Measurements from ENCODE around the gene ADARB2. TPM values are rescaled to one million over a fixed set of nuclear protein-coding genes. Genes with fewer than 3 reads are reported as not detected.

Gene ADARB2
- total RNA-seq, 1 donor from 2014 or later, result 0.80 TPM

DNA sequence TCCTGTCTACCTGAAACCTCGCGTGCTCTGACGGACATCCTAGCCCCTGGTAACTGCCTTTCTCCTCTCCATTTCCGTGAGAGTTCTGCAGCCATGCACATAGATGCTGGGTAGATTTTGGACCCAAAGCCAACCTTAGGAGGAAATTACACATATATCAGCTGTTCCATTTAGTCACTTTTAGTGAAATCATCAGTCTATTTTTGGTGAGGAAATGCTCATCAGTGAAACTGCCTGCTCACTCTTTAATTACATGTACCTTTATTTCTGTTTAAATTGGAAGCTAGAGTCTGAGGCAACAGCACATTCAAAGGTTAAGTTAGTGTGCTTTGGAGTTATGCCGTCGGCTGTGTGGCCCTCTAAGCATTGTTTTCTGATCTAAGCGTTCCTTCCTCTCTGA, 449.8 kb downstream of the ADARB2 start:
- DNase-seq (no peak), ATAC-seq (no peak)
- Histone ChIP-seq H3K27me3 (ENCODE audit: low read depth) (peaks cover 2% of the 10 kb centered on the region), H3K27ac (no peak overlapping the region), H3K4me1 (no peaks in the 10 kb centered on the region), H3K4me3 (no peak overlapping the region), H3K9me3 (no peaks in the 10 kb centered on the region), H3K36me3 (no peaks in the 10 kb centered on the region)
- intact Hi-C loops (cut with DNase I), result no loop called here
- TF ChIP-seq, protein P1, sequence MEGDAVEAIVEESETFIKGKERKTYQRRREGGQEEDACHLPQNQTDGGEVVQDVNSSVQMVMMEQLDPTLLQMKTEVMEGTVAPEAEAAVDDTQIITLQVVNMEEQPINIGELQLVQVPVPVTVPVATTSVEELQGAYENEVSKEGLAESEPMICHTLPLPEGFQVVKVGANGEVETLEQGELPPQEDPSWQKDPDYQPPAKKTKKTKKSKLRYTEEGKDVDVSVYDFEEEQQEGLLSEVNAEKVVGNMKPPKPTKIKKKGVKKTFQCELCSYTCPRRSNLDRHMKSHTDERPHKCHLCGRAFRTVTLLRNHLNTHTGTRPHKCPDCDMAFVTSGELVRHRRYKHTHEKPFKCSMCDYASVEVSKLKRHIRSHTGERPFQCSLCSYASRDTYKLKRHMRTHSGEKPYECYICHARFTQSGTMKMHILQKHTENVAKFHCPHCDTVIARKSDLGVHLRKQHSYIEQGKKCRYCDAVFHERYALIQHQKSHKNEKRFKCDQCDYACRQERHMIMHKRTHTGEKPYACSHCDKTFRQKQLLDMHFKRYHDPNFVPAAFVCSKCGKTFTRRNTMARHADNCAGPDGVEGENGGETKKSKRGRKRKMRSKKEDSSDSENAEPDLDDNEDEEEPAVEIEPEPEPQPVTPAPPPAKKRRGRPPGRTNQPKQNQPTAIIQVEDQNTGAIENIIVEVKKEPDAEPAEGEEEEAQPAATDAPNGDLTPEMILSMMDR (IDR thresholded peaks at IDR 0.05), result no peak

GRCh38 chr10:1284076-1284475, 453.2 kb downstream of the ADARB2 start:
- H3K36me3 ChIP-seq, result no peaks in the 10 kb centered on the region
- no peaks in the 10 kb centered on the region for H3K9me3 ChIP-seq
- DNase-seq (no peak), ATAC-seq (no peak)
- intact Hi-C loops (cut with DNase I), result no loop called here
- no peak overlapping the region for H3K4me3 ChIP-seq
- TF ChIP-seq, protein P1 (IDR thresholded peaks at IDR 0.05), result no peak
- H3K27ac ChIP-seq, result no peak overlapping the region
- H3K4me1 ChIP-seq, result no peaks in the 10 kb centered on the region
- H3K27me3 ChIP-seq (ENCODE audit: low read depth), result peaks cover 3% of the 10 kb centered on the region

DNA sequence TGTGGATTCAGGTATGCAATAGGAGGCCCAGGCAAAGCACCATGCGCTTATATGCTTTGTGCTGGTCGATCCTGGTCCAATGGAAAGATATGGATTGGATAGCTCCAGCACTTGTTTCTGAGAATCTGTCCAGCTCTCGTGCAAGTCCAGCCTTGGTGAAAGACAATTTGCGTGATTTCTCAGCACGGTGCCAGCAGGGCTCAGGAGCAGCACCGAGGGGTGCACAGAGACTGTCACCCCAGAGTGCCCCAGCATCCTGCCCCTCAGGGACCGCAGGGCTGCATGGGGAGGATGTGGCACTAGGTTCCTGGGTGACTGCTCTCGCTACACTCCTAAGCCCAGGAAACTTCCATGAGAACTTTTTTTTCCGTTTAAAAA, 455.9 kb downstream of the ADARB2 start:
- H3K4me3 ChIP-seq, result no peak overlapping the region
- no peak for ATAC-seq
- no peaks in the 10 kb centered on the region for H3K9me3 ChIP-seq
- no peaks in the 10 kb centered on the region for H3K36me3 ChIP-seq
- TF ChIP-seq, protein P1 (IDR thresholded peaks at IDR 0.05), result no peak
- DNase-seq, result no peak
- H3K27ac ChIP-seq, result no peak overlapping the region
- H3K27me3 ChIP-seq (ENCODE audit: low read depth), result peaks cover 3% of the 10 kb centered on the region
- no peaks in the 10 kb centered on the region for H3K4me1 ChIP-seq
- intact Hi-C loops (cut with DNase I), result no loop called here

DNA sequence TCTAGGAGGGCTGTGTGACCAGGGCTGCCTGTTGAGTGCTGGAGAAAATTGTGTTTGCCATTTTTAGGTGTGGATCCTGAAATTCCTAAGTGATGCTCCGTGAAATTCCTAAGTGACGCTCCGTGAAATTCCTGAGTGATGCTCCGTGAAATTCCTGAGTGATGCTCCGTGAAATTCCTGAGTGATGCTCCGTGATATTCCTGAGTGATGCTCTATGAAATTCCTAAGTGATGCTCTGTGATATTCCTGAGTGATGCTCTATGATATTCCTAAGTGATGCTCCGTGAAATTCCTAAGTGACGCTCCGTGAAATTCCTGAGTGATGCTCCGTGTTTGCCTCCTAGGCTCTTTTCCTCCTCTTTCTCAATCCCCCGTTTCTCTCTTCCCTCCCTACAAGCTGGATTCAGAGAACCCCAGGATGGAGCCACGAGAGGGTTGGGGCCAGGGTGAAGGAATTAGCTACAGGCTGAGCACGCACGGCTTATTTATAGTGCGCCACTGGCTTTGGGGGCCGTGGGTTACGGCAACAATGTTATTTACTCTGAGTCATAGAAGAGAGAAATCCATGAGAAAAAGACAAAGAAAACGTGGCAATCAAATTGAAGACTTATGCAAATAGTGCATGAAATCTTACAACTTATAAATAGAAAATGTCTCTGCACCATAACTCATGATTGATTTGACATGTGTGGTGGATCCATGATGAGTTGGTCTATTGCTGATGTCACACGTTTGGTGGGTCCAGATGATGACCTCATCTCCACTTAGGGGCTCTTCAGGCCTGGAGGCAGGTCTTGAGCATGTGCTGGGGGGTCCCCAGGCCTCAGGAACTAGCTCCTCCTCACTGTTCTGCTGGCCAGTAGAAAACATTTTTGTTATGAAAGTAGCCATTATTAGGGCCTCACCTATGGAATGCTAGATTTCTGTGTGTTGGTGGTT, 456.6 kb downstream of the ADARB2 start:
- ATAC-seq (no peak), DNase-seq (no peak)
- TF ChIP-seq, protein P1 (IDR thresholded peaks at IDR 0.05), result no peak
- no peak overlapping the region for H3K4me3 ChIP-seq
- no peaks in the 10 kb centered on the region for H3K9me3 ChIP-seq
- H3K36me3 ChIP-seq, result no peaks in the 10 kb centered on the region
- intact Hi-C loops (cut with DNase I), result no loop called here
- no peaks in the 10 kb centered on the region for H3K4me1 ChIP-seq
- H3K27me3 ChIP-seq (ENCODE audit: low read depth), result peaks cover 3% of the 10 kb centered on the region
- H3K27ac ChIP-seq, result no peak overlapping the region

GRCh38 chr10:1278306-1278705, 459.0 kb downstream of the ADARB2 start:
- H3K4me1 ChIP-seq, result no peaks in the 10 kb centered on the region
- TF ChIP-seq, protein P1 (IDR thresholded peaks at IDR 0.05), result no peak
- H3K4me3 ChIP-seq, result no peak overlapping the region
- no peak for DNase-seq
- ATAC-seq, result no peak
- intact Hi-C loops (cut with DNase I), result no loop called here
- H3K27ac ChIP-seq, result no peak overlapping the region
- H3K27me3 ChIP-seq (ENCODE audit: low read depth), result peaks cover 3% of the 10 kb centered on the region
- no peaks in the 10 kb centered on the region for H3K36me3 ChIP-seq
- H3K9me3 ChIP-seq, result no peaks in the 10 kb centered on the region
